RWPE1 (cell line): Measurements from ENCODE around the gene TOMM7.

Source experiments
- CTCF ChIA-PET: fragments of 350-600 bp; sonication (Branson Sonifier 250); formaldehyde crosslinking; extraction: SDS; loops from one replicate; lab custom pipeline; 2021; lab: Yijun Ruan, JAX
- POLR2A ChIA-PET: fragments of 400-600 bp; formaldehyde crosslinking; extraction: SDS; loops from one replicate; lab custom pipeline; 2020; ENCODE audit warnings: antibody characterized with exemption; ENCODE audit not compliant: low non-redundant PET; lab: Yijun Ruan, JAX
- DNase-seq: peaks from one replicate; pipeline ENCODE4 v3.0.0; 2012; ENCODE audit warnings: low spot score
- H3K27ac ChIP-seq: fragments of 450-650 bp; 2 replicates; pipeline ENCODE4 v1.5.1; 2017
- TF ChIP-seq, protein P1 (sequence below): fragments of 450-650 bp; conservative IDR thresholded peaks from 2 replicates; pipeline ENCODE4 v1.5.1; 2017; ENCODE audit warnings: low read depth, mild to moderate bottlenecking

TOMM7 gene

DNA sequence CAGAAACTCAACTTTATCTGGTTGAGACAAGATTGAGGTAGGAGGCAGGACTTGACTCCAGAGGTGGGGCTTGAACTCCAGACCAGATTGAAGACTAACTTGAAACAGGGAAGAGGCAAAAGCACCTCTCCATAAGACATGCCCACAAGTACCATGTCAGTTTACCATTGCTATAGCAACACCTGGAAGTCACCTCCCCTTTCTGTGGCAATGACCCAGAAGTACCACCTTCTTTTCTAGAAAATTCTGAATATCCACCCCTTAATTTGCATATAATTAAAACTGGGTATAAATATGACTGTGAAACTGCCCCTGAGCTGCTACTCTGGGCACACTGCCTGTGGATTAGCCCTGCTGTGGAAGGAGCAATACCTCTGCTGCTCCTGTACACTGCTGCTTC, 4.9 kb upstream of the TOMM7 start:
- no peak overlapping the region for H3K27ac ChIP-seq
- POLR2A ChIA-PET, result no interaction called here
- CTCF ChIA-PET, result interaction anchor here (0.6 kb wide), 2 partner anchors 364 to 417 kb away, joined by 3 read pairs; no protein-coding TSS in a partner anchor
- DNase-seq, result no peak
- TF ChIP-seq, protein P1, sequence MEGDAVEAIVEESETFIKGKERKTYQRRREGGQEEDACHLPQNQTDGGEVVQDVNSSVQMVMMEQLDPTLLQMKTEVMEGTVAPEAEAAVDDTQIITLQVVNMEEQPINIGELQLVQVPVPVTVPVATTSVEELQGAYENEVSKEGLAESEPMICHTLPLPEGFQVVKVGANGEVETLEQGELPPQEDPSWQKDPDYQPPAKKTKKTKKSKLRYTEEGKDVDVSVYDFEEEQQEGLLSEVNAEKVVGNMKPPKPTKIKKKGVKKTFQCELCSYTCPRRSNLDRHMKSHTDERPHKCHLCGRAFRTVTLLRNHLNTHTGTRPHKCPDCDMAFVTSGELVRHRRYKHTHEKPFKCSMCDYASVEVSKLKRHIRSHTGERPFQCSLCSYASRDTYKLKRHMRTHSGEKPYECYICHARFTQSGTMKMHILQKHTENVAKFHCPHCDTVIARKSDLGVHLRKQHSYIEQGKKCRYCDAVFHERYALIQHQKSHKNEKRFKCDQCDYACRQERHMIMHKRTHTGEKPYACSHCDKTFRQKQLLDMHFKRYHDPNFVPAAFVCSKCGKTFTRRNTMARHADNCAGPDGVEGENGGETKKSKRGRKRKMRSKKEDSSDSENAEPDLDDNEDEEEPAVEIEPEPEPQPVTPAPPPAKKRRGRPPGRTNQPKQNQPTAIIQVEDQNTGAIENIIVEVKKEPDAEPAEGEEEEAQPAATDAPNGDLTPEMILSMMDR, result no peak

DNA sequence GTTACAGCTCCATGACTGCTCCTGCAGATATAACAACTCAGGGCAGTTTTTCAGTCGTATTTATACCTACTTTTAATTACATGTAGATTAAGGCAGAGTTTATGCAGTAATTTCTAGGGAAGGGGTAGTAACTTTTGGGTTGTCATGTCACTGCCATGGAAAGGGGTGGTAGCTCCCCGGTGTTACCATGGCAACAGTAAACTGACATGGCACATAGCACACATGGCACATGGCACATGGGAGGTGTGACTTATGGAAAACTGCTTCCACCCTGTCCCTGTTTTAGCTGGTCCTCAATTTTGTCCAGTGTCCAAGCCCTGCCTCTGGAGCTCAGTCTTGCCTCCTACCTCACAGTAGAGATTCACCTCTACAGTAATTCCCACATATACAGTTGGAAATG, 3.9 kb upstream of the TOMM7 start:
- POLR2A ChIA-PET, result no interaction called here
- no peak overlapping the region for H3K27ac ChIP-seq
- CTCF ChIA-PET, result interaction anchor here (0.6 kb wide), 1 partner anchor 157 kb away, joined by 3 read pairs; no protein-coding TSS in a partner anchor
- DNase-seq, result no peak
- TF ChIP-seq, protein P1, result no peak

DNA sequence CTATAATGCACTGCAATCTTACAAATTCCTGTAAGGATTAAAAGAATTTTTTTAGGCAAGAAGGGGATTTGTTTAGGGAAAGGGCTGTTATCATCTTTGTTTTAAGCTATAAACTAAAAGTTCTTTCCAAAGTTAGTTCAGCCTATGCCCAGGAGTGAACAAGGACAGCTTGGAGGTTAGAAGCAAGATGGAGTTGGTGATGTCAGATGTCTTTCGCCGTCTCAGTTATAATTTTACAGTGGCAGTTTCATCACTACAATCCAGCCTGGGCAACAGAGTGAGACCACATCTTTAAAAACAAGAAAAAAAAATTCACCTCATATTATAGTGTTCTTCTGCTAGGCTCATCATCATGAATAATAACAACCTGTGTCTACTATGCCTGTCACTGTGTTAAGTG, 2.1 kb upstream of the TOMM7 start:
- TF ChIP-seq, protein P1, result no peak
- ChIA-PET CTCF (interaction anchor here (0.7 kb wide), 1 partner anchor 42 kb away, joined by 3 read pairs; no protein-coding TSS in a partner anchor), POLR2A (interaction anchor here (0.5 kb wide), 1 partner anchor 352 kb away, joined by 5 read pairs; no protein-coding TSS in a partner anchor)
- H3K27ac ChIP-seq, result no peak overlapping the region
- DNase-seq, result no peak

DNA sequence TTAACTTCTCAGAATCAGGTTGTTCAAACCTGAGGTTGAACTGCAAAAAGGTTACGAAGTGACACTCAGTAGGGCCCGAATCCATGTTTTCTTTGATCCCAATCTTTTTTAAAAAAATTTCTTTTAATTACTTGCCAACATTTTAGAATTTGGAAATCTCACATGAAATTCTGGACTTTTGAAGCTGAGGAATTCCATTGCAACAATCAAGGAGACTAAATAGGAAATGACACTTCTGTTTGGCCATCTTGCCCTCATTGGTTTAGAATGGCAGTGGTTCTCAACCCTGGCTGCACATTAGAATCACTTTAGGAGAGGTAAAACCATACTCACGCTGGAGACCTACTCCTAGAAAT, 471 bp upstream of the TOMM7 start:
- ChIA-PET POLR2A (no interaction called here), CTCF (interaction anchor here (0.6 to 0.9 kb wide), 6 partner anchors 28 to 383 kb away, joined by 3 to 6 read pairs (median 4); no protein-coding TSS in a partner anchor)
- no peak overlapping the region; the same call in 1 of the 2 replicates for H3K27ac ChIP-seq

DNA sequence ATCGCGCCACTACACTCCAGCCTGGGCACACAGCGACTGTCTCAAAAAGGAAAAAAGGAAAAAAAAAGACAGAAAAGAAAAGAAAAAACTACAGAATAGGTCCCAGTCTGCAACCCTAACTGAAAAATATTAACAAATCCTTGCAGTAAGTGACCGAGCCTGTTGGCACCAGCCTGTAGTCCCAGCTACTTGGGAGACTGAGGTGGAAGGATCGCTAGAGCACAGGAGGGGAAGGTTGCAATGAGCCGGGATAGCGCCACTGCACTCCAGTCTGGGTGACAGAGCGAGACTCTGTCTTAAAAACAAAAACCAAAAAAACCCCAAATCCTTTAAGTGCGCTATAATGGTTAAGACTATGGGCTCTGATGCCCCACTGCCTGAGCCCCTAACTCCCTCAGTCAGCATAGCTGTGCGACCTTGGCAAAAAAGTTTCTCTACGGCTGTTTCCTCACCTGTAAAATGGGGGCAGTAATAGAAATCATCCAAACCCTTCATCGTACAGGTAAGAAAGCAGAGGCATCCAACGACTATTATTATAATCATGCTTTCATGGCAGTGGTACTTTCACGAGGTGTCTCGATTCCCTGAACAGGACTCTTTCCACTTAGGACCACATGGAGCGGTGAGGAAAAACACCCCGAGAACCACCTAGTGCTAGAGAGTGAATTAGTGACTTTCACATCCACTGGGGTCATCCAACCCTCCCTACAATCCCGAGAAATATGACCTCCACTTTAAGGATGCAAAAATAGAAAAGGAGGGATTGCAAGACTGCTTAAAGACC, 755 bp downstream of the TOMM7 start:
- H3K27ac ChIP-seq, result peak overlapping the region; percentile 76
- CTCF ChIA-PET, result interaction anchor here (0.6 to 1.5 kb wide), 5 partner anchors 27 to 257 kb away, joined by 3 to 9 read pairs (median 4); no protein-coding TSS in a partner anchor
- POLR2A ChIA-PET, result interaction anchor here (0.5 to 0.7 kb wide), 3 partner anchors 46 to 264 kb away, joined by 3 to 8 read pairs (median 4); no protein-coding TSS in a partner anchor
- TF ChIP-seq, protein P1, result no peak
- no peak for DNase-seq

More for the DNA sequence above, 471 bp upstream of the TOMM7 start:
- TF ChIP-seq, protein P1, result no peak
- no peak for DNase-seq

DNA sequence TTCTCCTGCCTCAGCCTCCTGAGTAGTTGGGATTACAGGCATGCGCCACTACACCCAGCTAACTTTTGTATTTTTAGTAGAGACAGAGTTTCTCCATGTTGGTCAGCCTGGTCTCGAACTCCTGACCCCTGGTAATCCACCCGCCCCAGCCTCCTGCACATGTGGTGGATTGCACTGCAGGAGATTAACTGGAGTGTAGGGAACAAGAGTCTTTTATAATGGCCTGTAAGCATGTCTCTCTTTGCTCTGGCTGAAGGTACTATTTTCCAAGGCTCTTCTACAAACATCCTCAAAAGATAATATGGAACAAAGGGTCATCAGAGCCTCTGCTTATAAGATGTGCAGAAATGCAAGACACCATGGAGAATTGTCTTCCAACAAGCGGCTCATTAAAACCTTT, 3.2 kb downstream of the TOMM7 start:
- no peak overlapping the region for H3K27ac ChIP-seq
- no peak for DNase-seq
- ChIA-PET POLR2A (no interaction called here), CTCF (no interaction called here)
- TF ChIP-seq, protein P1, result no peak
